ENCODE data around the gene CABCOCO1. TPM values are rescaled to one million over a fixed set of nuclear protein-coding genes. Genes with fewer than 3 reads are reported as not detected.
"Not testable (repeated sequence)": the region's sequence is repeated elsewhere in the genome, so short reads cannot be mapped to it uniquely, and the experiment has no call there.

The CABCOCO1 gene
- total RNA-seq, 1 donor from 2014 or later = not detected

- DNase-seq = no peak
Measured at GRCh38 chr10:61719906-61720305, 57.2 kb downstream of the CABCOCO1 start.

GRCh38 chr10:61721431-61721830 lies 58.7 kb downstream of the CABCOCO1 start:
- DNase-seq = no peak

GRCh38 chr10:61725221-61725620 lies 62.5 kb downstream of the CABCOCO1 start:
- DNase-seq = not testable (repeated sequence)

- DNase-seq = no peak
Measured at GRCh38 chr10:61729596-61729995, 66.9 kb downstream of the CABCOCO1 start.

- no peak for DNase-seq
Measured at GRCh38 chr10:61730671-61731070, 67.9 kb downstream of the CABCOCO1 start.

GRCh38 chr10:61731638-61732037 lies 68.9 kb downstream of the CABCOCO1 start:
- no peak for DNase-seq

- DNase-seq = no peak
Measured at GRCh38 chr10:61732629-61733278, 70.0 kb downstream of the CABCOCO1 start.

GRCh38 chr10:61733358-61733940 lies 70.7 kb downstream of the CABCOCO1 start:
- DNase-seq = peak; percentile 76

GRCh38 chr10:61735882-61736281 lies 73.2 kb downstream of the CABCOCO1 start:
- DNase-seq = no peak

GRCh38 chr10:61737455-61737854 lies 74.7 kb downstream of the CABCOCO1 start:
- DNase-seq = not testable (repeated sequence)

GRCh38 chr10:61742812-61743211 lies 80.1 kb downstream of the CABCOCO1 start:
- no peak for DNase-seq

GRCh38 chr10:61744469-61744868 lies 81.7 kb downstream of the CABCOCO1 start:
- no peak for DNase-seq

GRCh38 chr10:61746377-61746776 lies 83.6 kb downstream of the CABCOCO1 start:
- DNase-seq = no peak

- DNase-seq = no peak
Measured at GRCh38 chr10:61747307-61747706, 84.6 kb downstream of the CABCOCO1 start.

- DNase-seq = no peak
Measured at GRCh38 chr10:61749291-61749690, 86.6 kb downstream of the CABCOCO1 start.

- peak; percentile 80 for DNase-seq
Measured at GRCh38 chr10:61750943-61751471, 88.3 kb downstream of the CABCOCO1 start.

GRCh38 chr10:61751599-61751998 lies 88.9 kb downstream of the CABCOCO1 start:
- DNase-seq = no peak

- DNase-seq = peak; percentile 69
Measured at GRCh38 chr10:61752111-61753011, 89.6 kb downstream of the CABCOCO1 start.

GRCh38 chr10:61753453-61753852 lies 90.7 kb downstream of the CABCOCO1 start:
- DNase-seq = no peak

GRCh38 chr10:61754587-61755550 lies 92.1 kb downstream of the CABCOCO1 start:
- no peak for DNase-seq

- DNase-seq = no peak
Measured at GRCh38 chr10:61757001-61757400, 94.3 kb downstream of the CABCOCO1 start.

All from dermis blood vessel endothelial cell (primary cell).